Measurements from ENCODE around the gene PDZRN3.

The PDZRN3 gene

DNA sequence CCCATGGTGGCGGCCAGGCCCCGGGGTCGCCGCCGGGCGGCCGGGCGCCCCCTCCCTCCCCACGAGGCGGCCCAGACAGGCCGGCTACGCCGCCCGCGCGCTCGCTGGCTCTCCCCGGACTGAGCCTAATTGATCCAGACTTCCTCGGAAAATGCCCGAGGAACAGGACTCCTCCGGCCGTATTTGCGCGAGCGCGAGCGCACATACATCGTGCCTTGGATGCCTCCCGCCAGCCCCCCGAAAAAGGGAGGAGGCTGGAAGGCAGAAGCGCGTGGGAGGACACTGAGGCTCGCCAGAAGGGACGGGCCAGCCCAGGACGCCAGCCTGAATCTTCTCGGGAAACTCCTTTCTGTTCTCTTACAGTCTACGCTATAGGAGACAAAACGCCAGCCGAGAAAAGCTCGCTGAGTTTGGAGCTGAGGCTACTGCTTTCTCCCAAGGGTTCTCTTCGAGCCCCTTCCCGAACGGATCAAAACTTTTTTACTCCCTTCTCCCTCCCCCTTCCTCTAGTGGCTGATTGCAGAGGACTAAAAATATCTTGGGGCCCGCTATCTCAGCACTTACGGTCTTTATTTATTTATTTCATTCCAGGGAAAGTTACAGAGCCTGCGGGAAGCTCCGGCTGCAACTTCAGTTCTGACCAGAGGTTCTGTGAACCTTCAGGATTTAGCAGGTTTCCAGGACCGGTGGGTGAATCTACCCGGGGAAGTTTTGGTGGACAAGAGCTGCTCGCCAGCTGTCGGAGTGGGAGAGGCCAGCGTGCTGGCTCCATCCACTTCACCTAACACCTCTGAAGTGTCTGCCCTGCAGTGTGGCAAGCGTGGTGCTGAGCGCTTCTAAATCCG lies at the start of gene PDZRN3:
Gene PDZRN3, minus strand, starts transcription at position 121 of the 845 bp plus-strand sequence.
- DNase-seq, result no peak

GRCh38 chr3:73674280-73674679 lies 49.5 kb upstream of the PDZRN3 start:
- no peak for DNase-seq

GRCh38 chr3:73669260-73669659 lies 44.5 kb upstream of the PDZRN3 start:
- no peak for DNase-seq

GRCh38 chr3:73668391-73668790 lies 43.6 kb upstream of the PDZRN3 start:
- no peak for DNase-seq

DNA sequence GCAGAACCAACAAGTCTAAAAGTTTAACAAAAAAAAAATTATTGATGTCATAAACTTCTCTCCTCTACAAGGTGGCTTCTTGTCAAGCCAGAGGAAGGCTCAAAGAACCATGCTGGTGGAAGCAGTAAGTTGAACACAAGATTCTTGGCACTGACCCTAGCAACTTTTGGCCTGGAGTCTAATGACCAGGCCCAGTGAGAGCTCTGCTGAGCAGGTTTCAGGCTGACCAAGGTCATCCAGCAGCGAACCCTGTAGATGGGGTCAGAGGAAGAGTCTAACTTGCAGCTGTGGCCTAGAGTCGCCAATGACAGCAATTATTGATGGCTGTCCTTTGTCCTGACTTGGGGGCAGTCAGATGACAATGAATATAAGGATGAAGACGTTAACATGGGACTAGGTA lies 43.1 kb upstream of the PDZRN3 start:
- DNase-seq, result no peak

- DNase-seq, result no peak
These were observed 40.5 kb upstream of the PDZRN3 start for GRCh38 chr3:73665286-73665685.

DNA sequence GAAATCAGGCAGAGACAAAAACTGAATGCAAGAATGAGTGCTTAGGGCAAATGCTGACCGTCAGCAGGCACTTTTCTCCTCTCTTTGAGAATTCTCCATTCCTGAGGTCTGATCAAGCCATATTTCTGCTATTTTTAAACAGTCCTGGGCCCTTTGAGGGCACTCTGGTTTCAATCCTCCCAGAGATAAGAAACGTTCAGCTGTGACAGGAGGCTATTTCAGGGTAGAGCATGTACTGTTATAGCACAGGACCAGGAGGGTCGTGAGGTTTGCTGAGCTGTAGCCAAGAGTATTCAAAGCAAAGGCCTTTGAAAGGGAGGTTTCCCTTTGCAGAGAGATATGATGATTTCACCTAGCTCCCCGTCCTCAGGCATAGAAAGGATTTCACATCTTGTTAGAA lies 39.6 kb upstream of the PDZRN3 start:
- no peak for DNase-seq

GRCh38 chr3:73663495-73663894 lies 38.8 kb upstream of the PDZRN3 start:
- no peak for DNase-seq

DNA sequence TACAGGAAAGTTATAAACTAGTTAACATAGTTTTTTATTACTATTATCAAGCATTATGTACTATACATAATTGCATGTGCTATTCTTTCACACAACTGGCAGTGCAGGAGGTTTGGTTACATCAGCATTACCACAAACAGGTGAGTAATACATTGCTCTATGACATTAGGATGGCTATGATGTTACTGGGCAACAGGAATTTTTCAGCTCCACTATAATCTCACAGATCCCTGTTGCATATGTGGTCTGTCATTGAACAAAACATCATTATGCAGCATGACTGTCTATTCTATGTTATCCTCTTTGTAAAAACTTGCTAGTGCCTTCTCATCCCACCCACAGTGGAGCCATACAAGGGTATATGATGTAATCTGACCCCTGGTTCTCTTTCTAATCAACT lies 36.5 kb upstream of the PDZRN3 start:
- DNase-seq, result no peak

DNA sequence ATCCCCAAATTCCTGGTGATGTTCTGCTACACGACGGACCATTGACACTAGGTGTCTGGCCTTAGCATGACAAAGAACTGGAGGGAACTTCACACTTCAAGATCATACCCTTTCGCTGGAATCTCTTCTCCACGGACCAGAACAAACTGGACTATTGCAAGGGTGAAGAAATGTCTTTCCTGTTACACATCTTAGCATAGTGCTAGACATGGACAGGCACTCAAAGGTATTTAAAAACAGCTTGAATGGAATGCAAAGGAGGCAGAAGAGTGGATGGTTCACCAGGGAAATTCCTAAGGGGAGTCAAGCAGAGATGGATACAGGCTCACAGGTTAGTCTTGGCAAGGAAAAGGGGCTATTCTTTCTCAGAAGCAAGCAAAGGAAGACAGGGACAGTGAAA lies 33.5 kb upstream of the PDZRN3 start:
- no peak for DNase-seq

DNA sequence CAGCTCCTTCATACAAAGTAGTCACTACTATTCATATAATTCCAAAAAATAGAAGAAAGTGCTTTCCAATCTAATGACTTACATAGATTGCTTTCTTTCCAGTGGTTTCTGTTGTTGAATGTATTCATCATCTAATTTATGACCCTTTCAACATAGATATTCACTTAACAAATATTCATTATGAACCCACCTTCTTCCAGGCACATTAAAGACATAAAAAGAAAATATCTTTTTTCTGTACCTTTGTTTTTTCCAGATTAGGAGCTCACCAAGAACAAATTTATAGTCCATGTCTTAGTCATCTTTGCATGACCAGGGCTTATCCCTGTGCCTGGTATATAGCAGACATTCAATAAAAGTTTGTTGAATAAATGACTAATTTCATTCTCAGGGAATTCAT lies 32.4 kb upstream of the PDZRN3 start:
- DNase-seq, result no peak

GRCh38 chr3:73656241-73656890 lies 31.6 kb upstream of the PDZRN3 start:
- DNase-seq, result no peak

- DNase-seq, result no peak
These were observed 30.5 kb upstream of the PDZRN3 start for GRCh38 chr3:73655197-73655596.

GRCh38 chr3:73653877-73654276 lies 29.1 kb upstream of the PDZRN3 start:
- no peak for DNase-seq

DNA sequence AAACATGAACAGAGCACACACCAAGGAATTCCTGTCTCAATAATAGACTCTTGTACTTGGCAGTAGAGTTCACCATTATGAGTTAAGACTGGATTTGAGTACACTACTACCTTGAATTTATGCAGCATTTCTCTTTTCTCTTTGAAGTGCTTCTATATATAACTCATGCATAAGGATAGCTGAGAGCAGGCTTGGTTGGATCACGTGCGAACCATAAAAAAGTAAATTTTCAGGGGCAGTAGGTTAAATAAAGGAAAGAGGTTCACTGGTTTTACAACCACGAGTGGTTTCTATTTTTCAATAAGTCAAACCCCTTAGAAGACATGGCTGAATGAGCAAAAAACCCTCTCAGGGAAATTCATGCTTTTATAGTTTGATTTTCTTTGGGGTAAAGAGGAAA lies 28.6 kb upstream of the PDZRN3 start:
- no peak for DNase-seq

DNA sequence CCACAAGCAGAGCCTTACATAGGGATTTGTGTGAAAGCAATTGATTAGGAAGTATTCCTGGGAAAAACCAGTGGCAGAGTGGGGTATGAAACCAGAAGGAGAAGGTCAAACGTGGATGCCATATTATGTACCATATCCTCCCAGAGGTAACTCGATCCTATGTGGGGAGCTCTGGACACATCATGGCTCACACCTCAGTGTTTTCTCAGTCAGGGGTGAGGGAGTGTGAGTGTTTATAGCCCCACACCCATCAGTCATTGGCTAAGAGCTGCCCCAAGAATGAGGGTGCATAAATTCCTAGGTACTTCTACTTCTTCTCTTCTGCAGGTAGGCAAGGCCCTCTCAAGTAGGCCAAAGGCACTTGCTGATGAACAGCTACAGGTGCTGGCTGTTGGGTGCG lies 28.2 kb upstream of the PDZRN3 start:
- DNase-seq, result no peak

- DNase-seq, result no peak
These were observed 12.3 kb upstream of the PDZRN3 start for GRCh38 chr3:73637042-73637441.

DNA sequence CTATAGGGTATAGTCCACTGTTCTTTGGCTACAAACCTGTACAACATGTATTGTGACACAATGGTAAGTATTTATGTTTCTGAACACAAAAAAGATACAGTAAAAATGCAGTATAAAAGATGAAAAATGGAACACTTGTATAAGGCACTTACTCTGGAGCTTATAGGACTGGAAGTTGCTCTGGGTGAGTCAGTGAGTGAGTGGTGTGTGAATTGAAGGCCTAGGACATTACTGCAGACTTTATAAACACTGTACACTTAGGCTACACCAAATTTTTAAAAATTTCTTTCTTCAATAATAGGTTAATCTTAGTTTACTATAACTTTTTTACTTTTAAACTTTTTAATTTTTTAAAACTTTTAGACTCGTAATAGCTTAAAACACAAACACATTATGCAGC lies 10.5 kb upstream of the PDZRN3 start:
- no peak for DNase-seq

GRCh38 chr3:73633916-73634344 lies 9.2 kb upstream of the PDZRN3 start:
- DNase-seq, result no peak

DNA sequence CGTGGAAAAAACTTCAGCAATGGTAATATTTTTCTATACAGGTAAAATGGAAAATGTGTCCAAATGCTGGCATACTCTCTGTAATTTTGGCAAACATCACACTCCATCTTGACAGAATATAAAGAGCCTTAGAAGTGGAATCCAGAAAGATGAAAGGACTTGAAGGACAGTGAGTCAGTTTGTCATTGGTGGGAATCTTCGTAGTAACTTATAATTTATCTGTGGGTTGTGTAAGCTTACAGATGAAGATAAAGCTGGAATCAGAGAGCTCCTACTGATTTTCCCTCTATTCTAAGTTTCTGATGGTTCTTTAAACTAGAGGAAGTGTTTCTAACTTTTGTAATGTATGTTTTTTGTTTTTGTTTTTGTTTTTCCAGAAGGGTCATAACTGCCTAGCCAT lies 8.7 kb upstream of the PDZRN3 start:
- DNase-seq, result no peak

DNA sequence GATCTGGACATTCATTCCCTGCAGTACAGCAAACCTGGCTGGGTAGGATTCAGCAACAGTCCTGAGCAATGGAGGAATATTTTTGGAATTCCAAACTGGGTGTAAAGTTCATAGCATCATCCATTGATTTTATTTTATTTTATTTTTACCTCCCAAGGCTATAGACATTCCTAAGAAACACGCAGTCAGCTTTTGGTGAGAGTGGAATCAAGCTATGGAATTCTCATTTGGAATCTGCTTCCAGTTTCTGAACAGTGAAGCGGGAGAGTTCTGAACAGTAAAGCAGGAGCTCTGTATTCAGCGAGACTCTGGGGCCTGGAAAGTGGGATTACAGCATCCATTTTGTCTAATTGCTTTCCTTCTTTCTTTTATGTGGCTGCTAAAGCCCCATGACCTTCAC lies 1.4 kb upstream of the PDZRN3 start:
- DNase-seq, result no peak

- no peak for DNase-seq
These were observed 522 bp downstream of the PDZRN3 start for GRCh38 chr3:73624017-73624820.

GRCh38 chr3:73623346-73623745 lies 1.4 kb downstream of the PDZRN3 start:
- no peak for DNase-seq
